GM19397 (cell line): ENCODE data around the gene DCUN1D5.

Experiments
- ATAC-seq: cut with Tn5 transposase; IDR thresholded peaks from one replicate; pipeline ENCODE4 v1.9.1; 2021; ENCODE audit warnings: mild to moderate bottlenecking, moderate library complexity; ENCODE audit not compliant: unreplicated experiment

DCUN1D5 gene

DNA sequence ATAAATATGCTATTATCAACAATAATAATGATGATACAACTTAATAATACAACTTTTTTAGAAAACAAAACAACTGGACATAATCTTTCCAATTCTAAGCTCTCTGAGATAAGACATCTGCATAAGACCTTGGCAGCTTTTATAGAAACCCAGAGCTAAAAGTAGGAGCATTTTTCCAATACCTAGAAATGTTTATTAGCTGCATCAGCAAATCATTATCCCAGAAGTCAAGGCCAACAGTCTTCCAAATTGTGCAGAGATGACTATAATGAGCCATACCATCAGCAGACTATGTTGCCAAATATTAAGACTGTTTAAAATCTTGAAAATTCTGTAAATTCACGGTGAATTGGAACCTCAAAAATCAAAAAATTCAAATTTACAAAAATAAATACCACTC is 30.3 kb downstream of the DCUN1D5 start:
- ATAC-seq: no peak

DNA sequence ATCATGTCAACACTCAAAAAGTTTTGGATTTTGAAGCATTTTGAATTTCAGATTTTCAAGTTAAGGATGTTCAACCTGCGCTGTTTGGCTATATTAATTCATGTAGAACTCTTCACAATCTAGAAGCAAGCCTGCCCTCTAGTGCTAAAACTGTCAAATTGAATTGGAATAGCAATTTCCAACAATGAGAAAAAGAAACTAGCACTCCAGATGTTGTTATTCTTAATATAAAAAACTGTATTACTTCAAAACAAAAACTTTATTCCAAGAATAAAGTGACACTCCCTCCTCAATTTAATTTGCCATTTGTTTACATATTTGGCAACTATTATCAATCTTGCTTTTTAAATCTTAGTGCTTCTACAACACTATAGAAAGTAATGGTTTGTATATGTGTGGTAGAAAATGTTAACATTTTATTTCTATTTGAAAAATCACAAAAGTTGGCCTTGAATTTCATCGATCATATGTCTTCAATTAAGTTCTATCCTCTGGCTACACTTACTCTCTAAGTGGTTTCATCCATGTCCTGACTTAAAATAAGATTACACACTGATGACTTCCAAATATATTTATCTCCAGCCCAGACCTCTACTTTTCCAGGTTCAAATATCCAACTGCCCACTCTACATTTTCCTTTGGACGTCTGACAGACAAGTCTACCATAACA is 36.6 kb downstream of the DCUN1D5 start:
- ATAC-seq: no peak

DNA sequence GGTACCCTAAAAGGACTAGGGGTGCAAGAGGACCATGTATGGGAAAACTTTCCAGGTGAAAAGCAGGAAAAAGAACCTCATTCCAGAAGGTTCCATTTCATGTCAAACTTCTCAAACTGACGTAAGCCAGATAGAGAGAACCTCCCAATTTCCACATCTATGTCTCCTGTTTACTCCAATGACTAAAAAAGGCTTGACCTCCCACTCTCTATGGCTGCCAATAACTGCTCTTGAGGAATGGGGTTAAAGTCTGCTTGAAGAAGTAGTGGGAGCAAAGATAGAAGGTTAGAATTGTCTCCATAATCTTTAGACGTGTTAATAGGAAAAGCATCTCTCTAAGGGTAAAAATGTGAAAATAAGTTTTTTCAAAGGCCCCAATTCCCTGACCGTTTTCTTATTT is 38.0 kb downstream of the DCUN1D5 start:
- ATAC-seq: no peak

DNA sequence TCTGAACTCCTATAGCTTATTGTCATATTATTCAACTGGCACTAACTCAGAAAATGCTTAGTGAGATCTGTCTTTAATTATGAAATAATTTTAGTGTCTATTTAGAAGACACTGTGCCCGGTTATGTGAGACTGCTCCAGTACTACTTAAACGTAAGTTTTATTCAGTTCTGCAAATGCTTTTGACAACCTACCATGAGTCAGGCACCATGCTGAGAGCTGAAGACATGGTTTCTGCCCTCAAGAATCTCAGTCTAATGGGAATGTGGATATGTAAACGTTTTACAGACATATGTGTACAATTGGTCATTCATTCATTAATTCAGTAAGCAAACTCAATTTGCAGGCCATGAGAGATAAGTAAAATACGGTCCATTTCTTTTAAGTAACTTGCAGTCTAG is 40.0 kb downstream of the DCUN1D5 start:
- ATAC-seq: no peak

DNA sequence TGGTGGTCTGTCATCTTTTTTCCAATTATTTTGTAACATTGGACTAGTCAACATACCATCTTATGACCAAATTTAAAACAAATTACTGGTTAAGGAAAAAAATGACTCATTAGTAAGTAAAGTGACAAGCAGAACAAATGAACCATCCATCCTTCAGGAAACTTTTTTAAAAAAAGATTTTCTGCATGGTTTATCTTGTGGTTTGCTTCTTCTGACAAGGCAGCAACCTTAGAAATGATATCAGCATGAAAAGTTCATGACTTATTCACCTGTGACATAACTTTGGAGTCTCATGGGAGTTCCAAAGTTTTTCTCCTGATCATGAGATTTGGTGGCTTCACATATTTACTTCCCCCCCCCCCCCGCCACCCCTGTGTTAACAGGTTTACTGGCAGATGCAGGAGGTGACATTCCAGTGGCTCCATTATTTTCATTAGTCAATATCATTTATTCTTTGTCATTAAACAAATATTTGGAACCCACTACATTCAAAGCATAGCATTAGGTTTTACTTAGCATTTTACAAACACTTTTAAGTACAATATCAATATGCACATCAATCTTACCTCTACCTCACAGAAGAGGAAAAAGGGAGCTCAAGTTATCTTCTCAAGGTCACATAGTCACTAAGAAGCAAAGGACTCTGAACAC is 40.7 kb downstream of the DCUN1D5 start:
- ATAC-seq: no peak

DNA sequence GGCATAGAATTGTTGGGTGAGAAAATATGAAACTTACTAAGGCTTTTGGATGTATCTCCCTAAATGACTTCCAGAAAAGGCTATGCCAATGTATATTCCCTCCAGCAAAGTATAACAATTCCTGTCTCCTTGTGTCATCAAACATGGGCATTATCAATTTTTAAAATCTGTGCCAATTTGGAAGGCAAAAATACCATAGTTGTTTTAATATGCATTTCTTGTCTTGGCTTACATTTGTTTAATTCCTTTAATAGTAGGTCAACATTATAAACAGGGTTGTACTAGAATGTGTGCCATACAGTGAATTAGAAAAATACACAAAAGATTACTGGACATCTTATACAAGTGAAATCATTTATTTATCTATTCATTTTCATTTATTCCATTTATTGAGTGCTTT is 41.6 kb downstream of the DCUN1D5 start:
- no peak for ATAC-seq

DNA sequence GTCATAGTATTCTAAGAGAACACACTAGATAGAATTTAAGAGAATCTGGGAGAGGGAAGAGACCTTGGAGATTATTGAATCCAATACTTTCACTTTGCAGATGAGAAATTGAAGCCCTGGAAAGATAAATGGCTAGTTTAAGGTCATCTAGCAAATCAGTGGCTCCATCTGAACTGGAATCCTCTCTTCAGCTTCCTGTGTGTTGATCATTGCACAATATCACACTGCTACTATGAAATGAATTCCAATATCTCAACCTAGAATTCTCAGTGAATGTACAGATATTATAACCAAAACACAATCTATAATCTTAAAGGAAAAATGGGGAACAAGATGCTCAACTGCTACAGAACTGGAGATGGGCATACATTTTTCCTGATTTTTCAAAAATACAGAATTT is 44.1 kb downstream of the DCUN1D5 start:
- no peak for ATAC-seq

DNA sequence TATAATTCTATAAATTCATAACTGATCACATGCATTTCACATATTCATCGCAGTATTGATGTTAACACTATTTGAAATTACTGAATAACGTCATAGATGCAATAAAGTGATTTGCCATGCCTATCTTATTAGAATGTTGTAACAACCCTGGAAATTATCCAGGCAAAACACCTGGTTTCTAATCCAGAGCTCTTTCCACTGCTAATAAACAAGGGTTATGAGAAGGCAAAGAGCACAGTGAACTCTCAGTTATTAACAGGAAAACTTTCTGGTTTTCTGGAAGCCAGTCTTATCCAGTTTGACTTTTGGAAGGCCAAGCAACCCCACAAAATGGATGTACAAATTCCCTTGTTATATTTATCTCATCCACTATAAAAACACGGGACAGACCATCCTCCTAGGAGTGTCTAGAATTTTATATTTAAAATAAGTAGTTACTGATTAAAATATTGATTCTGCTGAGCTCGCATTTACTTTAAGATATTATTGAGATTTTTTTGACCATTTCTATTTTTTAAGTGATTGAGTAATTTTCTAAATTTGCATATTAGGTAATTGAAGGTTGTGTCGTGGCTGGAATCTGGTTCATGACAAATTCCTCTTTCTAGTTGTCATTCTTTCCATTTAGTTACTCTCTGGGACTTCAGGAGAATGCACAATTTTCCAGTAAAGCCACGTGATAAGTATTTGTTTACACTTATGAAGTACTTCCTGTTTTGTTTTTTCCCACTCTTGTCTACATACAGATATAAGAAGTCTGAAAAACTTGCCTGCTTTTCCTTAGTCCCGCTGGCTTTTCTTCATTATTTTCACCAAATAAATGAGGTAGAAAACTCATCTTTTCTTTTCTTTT is 47.9 kb downstream of the DCUN1D5 start:
- ATAC-seq: no peak

DNA sequence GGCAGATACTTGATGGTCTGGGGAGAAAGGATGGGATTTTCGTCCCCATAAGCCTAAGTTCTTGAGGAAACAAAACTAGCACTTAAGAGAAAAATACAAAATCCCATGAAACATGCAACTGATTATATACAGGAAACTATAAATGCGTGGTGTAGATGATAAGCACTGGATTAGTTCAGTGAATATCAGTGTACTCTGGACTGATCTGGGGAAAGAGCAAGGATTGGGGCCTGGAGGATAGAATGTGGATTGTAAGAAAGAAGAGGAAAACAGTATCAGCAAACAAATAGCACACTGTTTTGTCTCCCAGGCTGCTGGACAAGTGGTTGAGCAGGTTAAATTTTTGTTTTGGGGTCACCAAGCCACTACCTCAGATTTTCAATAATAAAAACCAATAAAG is 49.8 kb downstream of the DCUN1D5 start:
- no peak for ATAC-seq

DNA sequence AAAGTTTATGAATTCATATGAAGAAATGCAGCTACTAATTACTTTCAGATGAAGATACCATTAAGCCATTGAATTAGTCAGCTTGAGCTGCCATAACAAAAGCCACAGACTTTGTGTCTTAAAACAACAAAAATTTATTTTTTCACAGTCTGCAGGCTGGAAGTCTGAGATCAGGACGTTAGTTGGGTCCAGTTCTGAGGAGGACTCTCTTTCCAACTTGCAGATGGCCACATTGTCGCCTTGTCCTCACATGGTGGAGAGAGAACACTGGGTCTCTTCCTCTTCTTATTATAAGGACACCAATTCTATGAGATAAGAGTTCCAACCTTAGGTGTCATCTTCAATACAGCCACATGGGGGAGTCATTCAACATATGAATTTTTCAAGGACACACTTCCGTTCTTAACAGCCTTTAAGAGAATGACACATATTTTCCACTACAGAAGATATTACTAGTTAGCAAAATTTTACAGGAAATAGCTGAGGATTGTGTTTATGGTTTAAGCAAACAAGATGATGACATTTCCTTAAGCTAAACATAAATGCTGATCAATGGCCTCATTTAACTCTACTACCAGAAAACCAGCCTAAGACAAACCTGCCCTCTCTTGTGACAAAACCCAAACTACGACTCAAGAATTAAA is 56.0 kb downstream of the DCUN1D5 start:
- ATAC-seq: peak; percentile 96

DNA sequence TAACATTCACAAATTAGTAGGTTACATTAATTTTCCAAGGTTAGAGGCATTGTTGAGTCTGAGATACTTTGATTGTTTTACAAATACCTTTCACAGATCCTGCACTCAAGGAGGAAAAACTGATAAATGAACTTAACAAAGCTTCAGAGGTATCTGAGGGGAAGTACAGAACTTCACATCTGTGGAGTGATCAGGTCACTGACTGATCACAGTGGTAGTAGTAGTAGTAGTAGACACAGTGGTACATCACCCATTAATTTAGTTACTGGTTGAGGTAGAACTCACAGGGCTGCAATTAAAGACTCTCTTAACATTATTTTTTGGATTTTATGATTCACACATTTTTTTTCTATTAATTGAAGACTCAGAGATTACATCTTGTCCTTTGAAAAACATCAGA is 56.7 kb downstream of the DCUN1D5 start:
- no peak for ATAC-seq

DNA sequence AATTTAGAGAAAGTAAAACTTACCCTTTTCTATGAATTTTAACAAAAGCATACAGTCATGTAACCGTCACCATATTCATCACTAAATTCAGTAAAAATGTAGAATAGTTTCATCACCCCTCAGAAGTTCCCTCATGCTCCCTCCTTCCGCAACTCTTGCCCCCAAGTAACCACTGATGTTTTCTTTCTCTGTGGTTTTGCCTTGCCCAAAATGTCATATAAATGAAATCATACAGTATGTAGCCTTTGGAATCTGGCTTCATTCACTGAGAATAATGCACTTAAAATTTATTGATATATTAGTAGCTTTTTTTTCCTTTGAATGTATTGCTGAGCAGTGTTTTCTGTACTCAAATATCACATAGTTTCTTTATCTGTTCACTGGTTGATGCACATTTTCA is 60.1 kb downstream of the DCUN1D5 start:
- ATAC-seq: no peak

DNA sequence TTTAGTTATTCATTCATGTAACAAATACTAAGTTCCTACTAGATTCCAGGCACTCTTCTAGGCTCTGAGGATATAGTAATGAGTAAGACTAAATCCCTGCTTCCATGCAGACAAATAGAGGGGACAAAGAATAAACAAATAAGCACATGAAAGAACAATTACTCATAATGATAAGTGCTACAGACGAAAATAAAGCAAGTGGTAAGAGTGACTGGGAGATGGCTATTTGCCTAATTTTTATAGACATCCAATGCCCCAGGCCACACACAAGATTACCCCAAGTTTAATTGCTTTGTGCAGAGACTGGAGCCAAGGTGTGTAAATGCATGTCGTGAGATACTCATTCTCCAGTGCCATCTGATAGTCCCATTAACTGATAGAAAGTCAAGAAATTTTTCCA is 62.6 kb downstream of the DCUN1D5 start:
- ATAC-seq: no peak

DNA sequence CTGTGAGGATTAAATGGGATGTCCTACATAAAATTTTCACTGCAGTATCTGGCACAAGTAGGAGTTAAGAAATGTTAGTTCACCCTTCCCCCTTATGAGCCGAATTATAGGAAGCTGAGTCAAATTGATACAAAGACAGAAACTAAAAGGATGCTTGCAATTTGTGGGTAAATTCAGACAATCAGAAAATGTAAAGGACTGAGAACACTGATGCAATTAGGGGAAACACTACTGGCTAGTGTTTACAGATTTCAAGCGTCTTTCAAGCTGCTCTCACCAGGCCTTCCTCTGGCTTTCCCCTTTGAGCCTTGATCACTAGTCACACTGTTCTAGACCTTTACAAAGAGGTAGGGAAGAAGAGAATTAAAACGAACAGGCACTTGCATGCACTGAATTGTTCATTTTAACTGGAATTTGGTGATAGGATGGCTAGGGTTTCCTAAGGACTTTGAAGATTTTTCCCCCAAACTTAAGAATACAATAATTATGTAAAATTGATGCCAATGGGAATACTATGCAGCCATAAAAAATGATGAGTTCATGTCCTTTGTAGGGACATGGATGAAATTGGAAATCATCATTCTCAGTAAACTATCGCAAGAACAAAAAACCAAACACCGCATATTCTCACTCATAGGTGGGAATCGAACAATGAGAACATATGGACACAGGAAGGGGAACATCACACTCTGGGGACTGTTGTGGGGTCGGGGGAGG is 63.5 kb downstream of the DCUN1D5 start:
- peak; percentile 91 for ATAC-seq

DNA sequence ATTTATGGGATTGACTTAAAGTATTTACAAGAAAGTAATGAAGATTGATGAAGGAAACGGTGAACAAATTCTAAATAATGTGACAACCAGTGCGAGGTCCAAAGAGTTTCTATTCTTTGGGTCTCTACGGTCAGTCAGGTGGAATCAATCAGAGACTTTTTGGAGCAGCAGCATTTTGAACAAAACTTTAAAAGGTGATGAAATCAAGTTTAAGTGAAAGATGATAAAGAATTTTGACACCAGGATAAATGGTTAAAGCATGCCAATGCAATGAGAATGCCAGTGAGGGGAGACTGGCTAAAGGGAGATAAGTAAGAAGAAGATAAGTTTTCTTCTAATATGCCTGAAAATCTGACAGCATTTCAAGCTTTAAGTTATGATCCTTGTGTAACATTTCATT is 67.9 kb downstream of the DCUN1D5 start:
- ATAC-seq: no peak

DNA sequence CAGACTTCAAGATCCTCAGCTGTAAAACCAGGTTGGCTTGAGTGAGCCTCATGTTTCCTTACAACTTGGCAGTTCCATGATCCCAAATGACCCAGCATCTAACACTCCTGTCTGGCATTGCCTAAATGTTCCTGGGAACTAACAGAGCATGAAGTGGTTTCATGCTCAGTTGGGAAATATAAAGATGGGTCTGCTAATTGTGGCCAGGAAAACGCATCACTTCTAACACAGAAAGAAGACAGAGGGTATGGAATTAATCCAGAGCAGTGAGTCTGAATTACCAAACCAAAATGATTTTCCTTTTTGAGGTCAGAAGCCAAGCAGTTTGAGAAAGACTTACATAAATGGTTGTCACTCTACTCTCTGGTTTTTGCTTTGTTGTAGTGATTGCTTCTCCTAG is 75.9 kb downstream of the DCUN1D5 start:
- ATAC-seq: no peak

DNA sequence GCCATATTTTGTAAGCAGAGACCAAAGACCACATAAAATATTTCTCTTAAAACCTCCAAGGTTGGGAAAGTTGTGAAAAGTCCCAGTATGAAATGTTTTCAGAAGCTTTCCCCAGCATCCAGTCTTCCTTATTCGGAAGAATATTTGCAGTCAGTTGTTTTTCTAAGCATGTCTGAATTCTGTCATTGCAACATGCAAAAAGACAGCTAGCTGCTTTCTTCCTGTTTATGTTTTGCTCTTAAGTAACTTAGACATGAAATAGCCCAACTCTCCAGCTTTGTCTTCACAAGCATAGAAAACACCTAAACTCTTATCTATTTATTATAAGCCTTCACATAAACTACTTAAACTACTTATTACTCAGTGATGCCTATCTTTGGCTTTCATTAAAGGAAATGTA is 78.5 kb downstream of the DCUN1D5 start:
- no peak for ATAC-seq
